Chondrocyte (in vitro differentiated cells): ENCODE results near the gene ABTB2. TPM values are rescaled to one million over a fixed set of nuclear protein-coding genes. Genes with fewer than 3 reads are reported as not detected.

Experiments used
- DNase-seq: peaks from one replicate; pipeline ENCODE4 v3.0.0; 2021; ENCODE audit warnings: mixed read lengths, low spot score
- H3K27ac Mint-ChIP-seq: one replicate; pipeline ENCODE4 v1.8.0; 2021; ENCODE audit warnings: mild to moderate bottlenecking, moderate library complexity, mixed read lengths; ENCODE audit not compliant: unreplicated experiment
- H3K27me3 Mint-ChIP-seq: 2 replicates; pipeline ENCODE4 v1.8.0; 2021; ENCODE audit warnings: low read depth, mixed read lengths
- H3K36me3 Mint-ChIP-seq: 2 replicates; pipeline ENCODE4 v1.8.0; 2021; ENCODE audit warnings: low read depth, mixed read lengths
- H3K4me1 Mint-ChIP-seq: 2 replicates; pipeline ENCODE4 v1.8.0; 2021; ENCODE audit warnings: low read depth, mild to moderate bottlenecking, mixed read lengths
- H3K4me3 Mint-ChIP-seq: one replicate; pipeline ENCODE4 v1.8.0; 2021; ENCODE audit warnings: mild to moderate bottlenecking, moderate library complexity, mixed read lengths; ENCODE audit not compliant: unreplicated experiment
- H3K9me3 Mint-ChIP-seq: 2 replicates; pipeline ENCODE4 v1.8.0; 2021; ENCODE audit warnings: low read depth, mixed read lengths
- total RNA-seq: library from RNA; stranded (reverse); gene quantifications from 3 replicates; pipeline ENCODE4 v1.2.1, GENCODE V29; 2021
- TF ChIP-seq, protein P1 (sequence below): fragments of 200-600 bp; sonication (generic); IDR thresholded peaks from 2 replicates; pipeline ENCODE4 v1.5.0; 2021; ENCODE audit warnings: antibody characterized with exemption, mild to moderate bottlenecking, moderate library complexity

The ABTB2 gene
- total RNA-seq, 1 donor from 2014 or later = 3.1 TPM

DNA sequence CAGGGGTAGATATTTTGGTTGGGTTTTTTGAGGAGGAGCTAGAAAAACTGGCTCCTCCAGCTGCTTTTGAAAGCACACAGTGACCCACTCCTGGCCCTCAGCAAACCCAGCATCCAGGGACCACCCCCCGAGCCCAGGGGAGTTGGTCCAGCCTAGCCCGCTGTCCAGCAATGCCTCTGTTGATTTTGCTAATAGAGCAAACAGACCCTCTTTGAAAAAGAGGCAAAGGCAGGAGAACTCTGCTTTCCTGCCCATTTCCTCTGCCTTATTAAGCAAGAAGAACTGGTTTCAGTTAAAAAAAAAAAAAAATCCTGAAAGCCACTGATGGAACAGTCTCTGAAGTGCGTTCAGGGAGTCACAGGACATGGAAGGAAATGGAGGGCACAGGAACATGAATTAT, 25.3 kb downstream of the ABTB2 start:
- Mint-ChIP-seq H3K27ac (peak overlapping the region; percentile 39), H3K4me1 (peaks cover 33% of the 10 kb centered on the region), H3K9me3 (no peaks in the 10 kb centered on the region), H3K27me3 (peaks cover 2% of the 10 kb centered on the region), H3K36me3 (no peaks in the 10 kb centered on the region), H3K4me3 (no peak overlapping the region)
- TF ChIP-seq, protein P1, sequence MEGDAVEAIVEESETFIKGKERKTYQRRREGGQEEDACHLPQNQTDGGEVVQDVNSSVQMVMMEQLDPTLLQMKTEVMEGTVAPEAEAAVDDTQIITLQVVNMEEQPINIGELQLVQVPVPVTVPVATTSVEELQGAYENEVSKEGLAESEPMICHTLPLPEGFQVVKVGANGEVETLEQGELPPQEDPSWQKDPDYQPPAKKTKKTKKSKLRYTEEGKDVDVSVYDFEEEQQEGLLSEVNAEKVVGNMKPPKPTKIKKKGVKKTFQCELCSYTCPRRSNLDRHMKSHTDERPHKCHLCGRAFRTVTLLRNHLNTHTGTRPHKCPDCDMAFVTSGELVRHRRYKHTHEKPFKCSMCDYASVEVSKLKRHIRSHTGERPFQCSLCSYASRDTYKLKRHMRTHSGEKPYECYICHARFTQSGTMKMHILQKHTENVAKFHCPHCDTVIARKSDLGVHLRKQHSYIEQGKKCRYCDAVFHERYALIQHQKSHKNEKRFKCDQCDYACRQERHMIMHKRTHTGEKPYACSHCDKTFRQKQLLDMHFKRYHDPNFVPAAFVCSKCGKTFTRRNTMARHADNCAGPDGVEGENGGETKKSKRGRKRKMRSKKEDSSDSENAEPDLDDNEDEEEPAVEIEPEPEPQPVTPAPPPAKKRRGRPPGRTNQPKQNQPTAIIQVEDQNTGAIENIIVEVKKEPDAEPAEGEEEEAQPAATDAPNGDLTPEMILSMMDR = no peak
- DNase-seq = no peak

DNA sequence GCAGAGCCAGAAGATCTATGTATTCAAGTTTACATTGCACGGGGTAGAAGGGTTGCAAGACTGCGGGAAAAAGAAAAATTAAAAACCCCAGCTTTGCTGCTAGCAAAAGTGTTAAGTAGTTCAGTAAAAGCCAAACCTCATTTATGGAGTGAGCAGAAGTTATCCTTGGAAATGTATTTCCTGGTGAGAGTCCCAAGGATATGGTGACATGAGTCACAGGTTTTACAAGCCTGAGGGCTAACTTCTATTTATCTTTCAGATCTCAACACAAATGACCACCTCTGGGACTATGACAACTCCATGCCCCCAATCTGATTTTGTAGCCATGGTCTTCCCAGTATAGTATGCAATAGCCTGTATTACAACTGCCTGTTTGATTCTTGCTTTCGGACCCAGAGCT, 26.1 kb downstream of the ABTB2 start:
- Mint-ChIP-seq H3K9me3 (no peaks in the 10 kb centered on the region), H3K4me1 (peaks cover 33% of the 10 kb centered on the region), H3K4me3 (no peak overlapping the region), H3K36me3 (no peaks in the 10 kb centered on the region), H3K27me3 (peaks cover 2% of the 10 kb centered on the region), H3K27ac (peak overlapping the region; percentile 49)
- TF ChIP-seq, protein P1 = no peak
- DNase-seq = no peak

GRCh38 chr11:34331329-34331728, 26.5 kb downstream of the ABTB2 start:
- Mint-ChIP-seq H3K4me1 (peaks cover 33% of the 10 kb centered on the region), H3K9me3 (no peaks in the 10 kb centered on the region), H3K27me3 (peaks cover 2% of the 10 kb centered on the region), H3K36me3 (no peaks in the 10 kb centered on the region), H3K4me3 (no peak overlapping the region), H3K27ac (peak overlapping the region; percentile 49)
- TF ChIP-seq, protein P1 = no peak
- no peak for DNase-seq

- Mint-ChIP-seq H3K27ac (no peak overlapping the region), H3K4me3 (no peak overlapping the region), H3K27me3 (no peaks in the 10 kb centered on the region), H3K9me3 (no peaks in the 10 kb centered on the region), H3K4me1 (peaks cover 33% of the 10 kb centered on the region), H3K36me3 (no peaks in the 10 kb centered on the region)
- no peak for DNase-seq
- TF ChIP-seq, protein P1 = no peak
Measured at GRCh38 chr11:34330653-34331052, 27.2 kb downstream of the ABTB2 start.

GRCh38 chr11:34329876-34330275, 27.9 kb downstream of the ABTB2 start:
- no peaks in the 10 kb centered on the region for H3K9me3 Mint-ChIP-seq
- DNase-seq = no peak
- TF ChIP-seq, protein P1 = no peak
- H3K27me3 Mint-ChIP-seq = no peaks in the 10 kb centered on the region
- H3K36me3 Mint-ChIP-seq = no peaks in the 10 kb centered on the region
- peaks cover 33% of the 10 kb centered on the region for H3K4me1 Mint-ChIP-seq
- no peak overlapping the region for H3K4me3 Mint-ChIP-seq
- H3K27ac Mint-ChIP-seq = no peak overlapping the region
